ENCODE measurements around the gene TNFRSF19.

- TF ChIP-seq ZFP41 (CRISPR knock-in tag; IDR thresholded peaks at IDR 0.05; ENCODE audit: borderline replicate concordance) (no peak), KAT8 (CRISPR knock-in tag; IDR thresholded peaks at IDR 0.05) (no peak), ZNF564 (CRISPR knock-in tag; IDR thresholded peaks at IDR 0.05) (no peak), STAT5B (CRISPR knock-in tag; IDR thresholded peaks at IDR 0.05) (no peak), RBAK (CRISPR knock-in tag; IDR thresholded peaks at IDR 0.05) (no peak), MXD4 (CRISPR knock-in tag; IDR thresholded peaks at IDR 0.05) (no peak)
These were observed 36.1 kb upstream of the TNFRSF19 start for GRCh38 chr13:23534090-23534489.
